NCI-H2171 treated with DMSO at 0.1 percent for 48 hours (cell line): Measurements from ENCODE around the gene TLK1.

Experiments
- DNase-seq: peaks from one replicate; lab custom pipeline; 2025; lab: John Stamatoyannopoulos, UW

The TLK1 gene

GRCh38 chr2:170966648-170967396 is 193.9 kb downstream of the TLK1 start:
- no peak for DNase-seq

DNA sequence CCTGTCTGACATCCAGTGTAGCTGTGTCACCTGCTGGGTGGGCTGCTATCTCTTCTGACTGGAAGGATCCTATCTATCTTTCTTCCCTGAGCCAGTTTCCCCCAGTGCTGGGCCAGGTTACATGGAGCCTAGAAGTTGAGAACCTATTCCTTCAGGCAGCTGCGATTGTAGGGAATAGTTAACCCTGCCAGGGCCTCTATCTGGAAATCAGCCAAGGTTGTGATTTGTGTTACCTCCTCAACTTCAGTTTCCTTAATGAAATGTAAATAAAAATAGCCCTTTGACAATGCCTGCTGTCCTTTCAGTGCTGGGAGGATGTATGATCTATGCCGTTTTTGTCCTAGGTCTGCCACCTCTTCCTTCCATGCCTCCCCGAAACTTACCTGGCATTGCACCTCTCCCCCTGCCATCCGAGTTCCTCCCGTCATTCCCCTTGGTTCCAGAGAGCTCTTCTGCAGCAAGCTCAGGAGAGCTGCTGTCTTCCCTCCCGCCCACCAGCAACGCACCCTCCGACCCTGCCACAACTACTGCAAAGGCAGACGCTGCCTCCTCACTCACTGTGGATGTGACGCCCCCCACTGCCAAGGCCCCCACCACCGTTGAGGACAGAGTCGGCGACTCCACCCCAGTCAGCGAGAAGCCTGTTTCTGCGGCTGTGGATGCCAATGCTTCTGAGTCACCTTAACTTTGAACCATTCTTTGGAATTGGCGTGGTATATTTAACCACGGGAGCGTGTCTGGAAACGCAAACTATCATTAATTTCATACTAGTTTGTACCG is 195.1 kb downstream of the TLK1 start:
- no peak for DNase-seq

DNA sequence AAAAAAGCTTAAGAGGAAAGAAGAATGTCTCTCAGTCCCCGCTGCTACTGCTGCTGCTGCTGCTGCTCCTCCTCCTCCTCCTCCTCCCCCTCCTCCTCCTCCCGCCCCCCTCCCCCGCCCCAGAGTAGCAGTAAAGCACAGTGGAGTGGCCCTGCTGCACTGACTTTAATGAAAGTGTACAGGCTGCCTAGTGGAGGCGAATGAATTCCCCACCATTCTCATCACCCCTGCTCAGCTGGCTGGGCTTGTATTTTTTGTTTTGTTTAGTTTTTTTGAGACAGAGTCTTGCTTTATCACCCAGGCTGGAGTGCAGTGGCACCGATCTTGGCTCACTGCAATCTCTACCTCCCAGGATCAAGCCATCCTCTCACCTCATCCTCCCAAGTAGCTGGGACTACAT is 197.3 kb downstream of the TLK1 start:
- DNase-seq: no peak

DNA sequence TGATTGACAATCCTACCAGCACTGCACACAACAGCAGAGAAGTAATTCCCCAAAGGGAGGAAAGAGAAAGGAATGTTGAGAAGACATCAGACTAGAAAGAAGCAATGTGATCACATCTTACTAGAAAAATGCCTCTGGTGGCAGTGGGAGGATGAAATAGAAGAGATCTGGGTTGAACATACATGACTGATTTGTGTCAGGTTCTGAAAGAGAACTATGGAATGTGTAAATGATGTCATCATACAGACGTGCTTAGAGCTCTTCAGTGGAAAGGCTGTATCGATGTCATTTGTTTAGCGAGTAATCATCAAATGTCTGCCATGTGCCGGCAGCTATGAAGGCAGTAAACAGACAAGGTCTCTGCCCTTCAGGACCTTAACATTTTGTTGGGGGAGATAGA is 206.8 kb downstream of the TLK1 start:
- no peak for DNase-seq

DNA sequence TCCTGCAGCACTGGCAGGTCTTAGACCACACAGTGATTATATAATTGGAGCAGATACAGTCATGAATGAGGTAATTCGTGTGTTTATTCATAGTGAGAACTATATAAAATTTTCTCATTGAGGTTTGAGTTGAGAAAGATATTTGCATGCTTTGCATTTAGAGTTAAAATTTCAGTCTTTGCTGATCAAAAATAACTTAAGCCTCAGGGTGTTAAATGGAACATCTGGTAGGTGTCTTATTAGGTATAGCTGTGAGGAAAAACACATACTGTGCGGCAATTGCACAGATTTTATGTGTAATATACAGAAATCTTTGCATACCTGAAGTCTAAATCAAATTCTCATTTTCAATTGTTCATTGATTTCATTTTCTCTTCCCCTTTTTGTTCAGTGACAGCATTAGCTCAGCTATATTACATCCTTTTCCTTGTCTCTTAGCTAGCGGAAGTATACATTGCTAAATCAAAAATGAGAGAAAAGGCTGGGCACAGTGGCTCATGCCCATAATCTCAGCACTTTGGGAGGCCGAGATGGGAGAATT is 210.4 kb downstream of the TLK1 start:
- no peak for DNase-seq

GRCh38 chr2:170949415-170949814 is 211.3 kb downstream of the TLK1 start:
- DNase-seq: no peak

DNA sequence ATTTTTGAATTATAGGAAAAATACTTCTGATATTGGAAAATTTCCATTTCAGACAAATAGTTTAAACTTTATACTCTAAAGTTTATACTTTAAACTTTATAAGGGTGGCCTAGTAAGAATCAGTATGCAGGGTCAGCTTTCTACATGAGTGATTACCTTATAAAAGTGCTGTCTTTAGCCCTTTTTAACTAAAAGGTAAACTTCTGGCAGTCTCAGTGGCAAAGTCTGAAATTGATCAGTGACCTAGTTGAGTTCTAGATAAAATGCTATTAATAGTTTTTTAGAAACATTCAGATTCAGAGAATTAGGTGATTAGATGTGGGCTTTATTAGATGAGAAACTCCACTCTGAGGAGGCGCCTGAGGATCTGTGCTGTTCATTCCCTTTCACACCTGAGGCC is 216.1 kb downstream of the TLK1 start:
- DNase-seq: no peak

DNA sequence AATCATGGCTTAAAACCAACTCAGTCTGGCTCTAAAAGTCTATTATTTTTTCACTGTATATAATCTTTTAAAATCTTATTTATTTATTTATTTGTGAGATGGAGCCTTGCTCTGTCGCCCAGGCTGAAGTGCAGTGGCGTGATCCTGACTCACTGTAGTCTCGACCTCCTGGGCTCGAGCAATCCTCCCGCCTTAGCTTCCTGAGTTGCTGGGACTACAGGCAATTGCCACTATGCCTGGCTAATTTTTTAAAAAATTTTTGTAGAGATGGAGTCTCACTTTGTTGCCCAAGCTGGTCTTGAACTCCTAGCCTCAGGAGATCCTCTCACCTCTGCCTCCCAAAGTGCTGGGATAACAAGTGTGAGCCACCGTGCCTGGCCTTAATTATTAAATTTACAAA is 217.1 kb downstream of the TLK1 start:
- DNase-seq: no peak

DNA sequence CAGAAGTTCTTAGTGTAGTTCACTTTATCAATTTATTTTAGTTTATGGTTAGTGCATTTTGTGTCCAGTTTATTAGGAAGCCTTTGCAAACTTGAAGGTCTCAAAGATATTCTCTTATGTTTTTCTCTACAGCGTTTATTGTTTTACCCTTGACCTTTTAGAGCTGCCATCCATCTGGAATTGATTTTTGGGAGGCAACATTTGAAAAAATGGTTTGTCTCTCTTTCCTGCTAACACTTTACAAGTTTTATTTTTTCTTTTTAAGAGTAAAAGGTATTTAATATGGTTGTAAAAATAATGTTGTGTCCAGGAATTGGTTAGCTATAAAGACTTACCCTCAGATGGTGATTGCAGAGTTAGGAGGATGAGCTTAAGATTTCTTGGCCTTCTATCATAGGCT is 217.7 kb downstream of the TLK1 start:
- no peak for DNase-seq

DNA sequence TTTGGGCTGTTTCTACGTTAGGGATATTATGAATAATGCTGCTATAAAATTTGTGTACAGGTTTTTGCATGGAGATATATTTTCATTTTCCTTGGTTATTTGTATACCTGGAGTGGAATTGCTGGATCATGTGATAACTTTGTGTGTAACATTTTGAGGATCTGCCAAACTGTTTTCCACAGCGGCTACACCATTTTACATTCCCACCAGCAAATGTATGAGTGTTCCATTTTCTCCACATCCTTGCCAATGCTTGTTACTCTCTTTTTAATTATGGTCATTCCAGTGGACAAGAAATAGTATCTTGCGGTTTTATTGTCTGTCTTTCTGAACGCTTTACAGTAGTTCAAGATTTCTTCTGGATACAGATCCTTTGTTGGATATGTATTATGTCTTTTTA is 218.1 kb downstream of the TLK1 start:
- DNase-seq: no peak
